CD4-positive, alpha-beta T cell (primary cell): Measurements from ENCODE around the gene HTRA1. TPM values are rescaled to one million over a fixed set of nuclear protein-coding genes. Genes with fewer than 3 reads are reported as not detected.

Experiments
- ATAC-seq: fragments of 200-7000 bp; cut with Tn5 transposase; one replicate; pipeline ENCODE4 v1.10.0; 2022; ENCODE audit warnings: mild to moderate bottlenecking; ENCODE audit not compliant: poor library complexity
- CTCF ChIA-PET: fragments of 350-600 bp; sonication (Branson Sonifier 250); formaldehyde crosslinking; loops from one replicate; lab custom pipeline; 2021; ENCODE audit warnings: antibody characterized with exemption, inconsistent platforms; lab: Charles Lee
- POLR2A ChIA-PET: fragments of 350-600 bp; sonication (Branson Sonifier 250); formaldehyde crosslinking; loops from one replicate; lab custom pipeline; 2021; ENCODE audit warnings: antibody characterized with exemption, inconsistent platforms; lab: Charles Lee
- DNase-seq, 14 experiments: peaks; one replicate each; pipeline ENCODE4 v3.0.0-alpha.2; 2013 to 2020; ENCODE audit warnings: mixed read lengths in 2 of 14
- H3K27ac ChIP-seq, 2 donors: one replicate each; pipeline versions ENCODE4 v1.5.1 to v1.7.0; 2013; ENCODE audit warnings: low read length in 2 of 2, low read depth in 1 of 2, mild to moderate bottlenecking in 1 of 2
- H3K27me3 ChIP-seq, 2 experiments: 1 replicate in 1 of 2; 2 replicates in 1 of 2; pipeline versions ENCODE4 v1.6.1 to v1.7.0; 2013; ENCODE audit warnings: low read length in 2 of 2, control low read depth in 1 of 2, mild to moderate bottlenecking in 1 of 2, moderate library complexity in 1 of 2; ENCODE audit not compliant: insufficient read depth in 2 of 2, control insufficient read depth in 1 of 2
- H3K36me3 ChIP-seq: one replicate; pipeline ENCODE4 v1.6.1; 2013; ENCODE audit warnings: low read length, control low read depth; ENCODE audit not compliant: insufficient read depth
- H3K4me1 ChIP-seq: one replicate; pipeline ENCODE4 v1.6.1; 2013; ENCODE audit warnings: low read length, control low read depth; ENCODE audit not compliant: insufficient read depth
- H3K4me3 ChIP-seq: one replicate; pipeline ENCODE4 v1.5.1; 2013; ENCODE audit warnings: mild to moderate bottlenecking, low read length, moderate library complexity
- H3K9me3 ChIP-seq, 2 experiments: 1 replicate in 1 of 2; 2 replicates in 1 of 2; pipeline versions ENCODE4 v1.6.1 to v1.7.0; 2013; ENCODE audit warnings: low read length in 2 of 2, mild to moderate bottlenecking in 2 of 2, control low read depth in 1 of 2, moderate library complexity in 1 of 2; ENCODE audit not compliant: control insufficient read depth in 1 of 2, insufficient read depth in 1 of 2
- H3K27ac Mint-ChIP-seq: one replicate; pipeline ENCODE4 v1.8.0; 2020; ENCODE audit warnings: mixed read lengths
- H3K27me3 Mint-ChIP-seq: one replicate; pipeline ENCODE4 v1.8.0; 2021; ENCODE audit warnings: mixed read lengths
- H3K36me3 Mint-ChIP-seq: one replicate; pipeline ENCODE4 v1.8.0; 2021; ENCODE audit warnings: low read depth, mixed read lengths
- H3K4me1 Mint-ChIP-seq: one replicate; pipeline ENCODE4 v1.8.0; 2021; ENCODE audit warnings: low read depth, mixed read lengths
- H3K4me3 Mint-ChIP-seq: one replicate; pipeline ENCODE4 v1.8.0; 2020; ENCODE audit warnings: mild to moderate bottlenecking, mixed read lengths
- H3K9me3 Mint-ChIP-seq: one replicate; pipeline ENCODE4 v1.8.0; 2020; ENCODE audit warnings: mixed read lengths
- CTCF ChIP-seq: fragments of 200-600 bp; IDR thresholded peaks from one replicate; pipeline ENCODE4 v1.8.0; 2022; ENCODE audit warnings: antibody characterized with exemption, mild to moderate bottlenecking
- intact Hi-C, 2 experiments: fragments of 100-400 bp; cut with DNase I in 1 of 2; cut with micrococcal nuclease in 1 of 2; formaldehyde crosslinking; loops; one replicate each; pipeline versions ENCODE4 v1.15.1 to v1.9.0; 2023 to 2025; cut with DNase I, micrococcal nuclease
- polyA plus RNA-seq, 2 donors: library from polyadenylated mRNA; unstranded; fragments of 120-200 nt; gene quantifications; one replicate each; pipeline ENCODE4 v1.2.1, GENCODE V29; 2013
- total RNA-seq, 174 experiments: library from RNA in 2 of 174; stranded (reverse) in 2 of 174; gene quantifications; one replicate each; pipeline ENCODE4 v1.2.3 and lab custom pipeline; 2021 to 2026

HTRA1 gene
- total RNA-seq (not detected), total RNA-seq (lab: John Stamatoyannopoulos, UW) (0 to 0.49 (median 0.05) reads per million in 172 experiments)
- 0.09 TPM for polyA plus RNA-seq (2013, experiment 1 of 2)
- polyA plus RNA-seq (2013, experiment 2 of 2): 3.8 TPM

GRCh38 chr10:122461367-122461728, at the start of gene HTRA1:
Gene HTRA1, plus strand, starts transcription at chr10:122461553. Its CDS starts 100 bp downstream, at chr10:122461653.
- Histone ChIP-seq H3K27ac (no peak within 1 kb of the TSS), H3K9me3 (no peaks in the 10 kb centered on the region), H3K4me1 (peaks cover 25% of the 10 kb centered on the region), H3K27me3 (peaks cover 56 to 67% of the 10 kb centered on the region in 2 experiments), H3K4me3 (peak within 1 kb of the TSS; percentile 47), H3K36me3 (no peaks in the 10 kb centered on the region)
- peak within 1 kb of the TSS; percentile 85 for H3K4me3 Mint-ChIP-seq
- no peak within 1 kb of the TSS for H3K27ac Mint-ChIP-seq
- no peaks in the 10 kb centered on the region for H3K9me3 Mint-ChIP-seq
- TF ChIP-seq CTCF: no peak
- H3K4me1 Mint-ChIP-seq: peaks cover 12% of the 10 kb centered on the region
- ATAC-seq (no peak), DNase-seq (no peak)
- POLR2A ChIA-PET: no interaction called here
- H3K36me3 Mint-ChIP-seq: no peaks in the 10 kb centered on the region
- intact Hi-C loops: no loop called here
- CTCF ChIA-PET: no interaction called here
- H3K27me3 Mint-ChIP-seq: peaks cover 80% of the 10 kb centered on the region

- Mint-ChIP-seq H3K27me3 (no peaks in the 10 kb centered on the region), H3K9me3 (no peaks in the 10 kb centered on the region), H3K27ac (peak overlapping the region; percentile 86), H3K4me3 (no peak overlapping the region), H3K4me1 (peaks cover 63% of the 10 kb centered on the region), H3K36me3 (peaks cover 72% of the 10 kb centered on the region)
- Histone ChIP-seq H3K4me1 (peaks cover 16% of the 10 kb centered on the region), H3K4me3 (no peak overlapping the region), H3K36me3 (peaks cover 18% of the 10 kb centered on the region), H3K9me3 (no peaks in the 10 kb centered on the region), H3K27ac (peak overlapping the region in 1 of 2 donors; percentile 7), H3K27me3 (no peaks in the 10 kb centered on the region)
- POLR2A ChIA-PET: interaction anchor here (5.0 kb wide), 1 partner anchor 39 kb away, joined by 32 read pairs; the partner anchor contains the start of gene PLEKHA1
- ATAC-seq (no peak), DNase-seq (no peak)
- no peak for TF ChIP-seq CTCF
- intact Hi-C loops: no loop called here
- CTCF ChIA-PET: no interaction called here
Measured at GRCh38 chr10:122413327-122413726, 48.0 kb upstream of the HTRA1 start.

- no peaks in the 10 kb centered on the region for H3K9me3 Mint-ChIP-seq
- H3K4me1 Mint-ChIP-seq: peaks cover 87% of the 10 kb centered on the region
- ChIA-PET CTCF (no interaction called here), POLR2A (interaction anchor here (0.6 to 5.0 kb wide), 2 partner anchors 11 to 43 kb away, joined by 3 to 32 read pairs; partner anchors contain the start of gene PLEKHA1)
- ATAC-seq (no peak), DNase-seq (no peak)
- Histone ChIP-seq H3K36me3 (peaks cover 15% of the 10 kb centered on the region), H3K9me3 (no peaks in the 10 kb centered on the region), H3K4me3 (no peak overlapping the region), H3K4me1 (peaks cover 39% of the 10 kb centered on the region), H3K27me3 (no peaks in the 10 kb centered on the region), H3K27ac (peak overlapping the region; percentile 35 to 37)
- no peak for TF ChIP-seq CTCF
- H3K36me3 Mint-ChIP-seq: peaks cover 73% of the 10 kb centered on the region
- peak overlapping the region; percentile 86 for H3K27ac Mint-ChIP-seq
- H3K27me3 Mint-ChIP-seq: no peaks in the 10 kb centered on the region
- H3K4me3 Mint-ChIP-seq: no peak overlapping the region
- intact Hi-C loops: loop anchor here (1.0 to 5.0 kb wide), 2 partner anchors 40 to 43 kb away; partner anchors contain the start of gene PLEKHA1 (in 1 of the 2)
Measured at GRCh38 chr10:122417667-122418066, 43.7 kb upstream of the HTRA1 start.
